Epithelial cell of proximal tubule (primary cell): ENCODE results near the gene MAML3. TPM values are rescaled to one million over a fixed set of nuclear protein-coding genes. Genes with fewer than 3 reads are reported as not detected.
A peak's percentile ranks its signal among the peaks of the same experiment; 100 is the strongest.

ENCODE experiments used
- DNase-seq: peaks from one replicate; pipeline ENCODE4 v3.0.0-alpha.2; 2011; ENCODE audit warnings: low read depth
- H3K4me3 ChIP-seq: 2 replicates; pipeline ENCODE4 v1.5.1; 2011; ENCODE audit warnings: low read depth, mild to moderate bottlenecking, low read length
- CTCF ChIP-seq: conservative IDR thresholded peaks from 2 replicates; pipeline ENCODE4 v1.5.1; 2012; ENCODE audit warnings: low read depth, mild to moderate bottlenecking, low read length
- total RNA-seq: library from RNA; depleted of rRNA; stranded (reverse); fragments of >200 nt; gene quantifications from 2 replicates; pipeline ENCODE4 v1.2.3, GENCODE V29; 2015

Gene MAML3
- total RNA-seq, 1 donor from 2014 or later = 1.2 TPM

DNA sequence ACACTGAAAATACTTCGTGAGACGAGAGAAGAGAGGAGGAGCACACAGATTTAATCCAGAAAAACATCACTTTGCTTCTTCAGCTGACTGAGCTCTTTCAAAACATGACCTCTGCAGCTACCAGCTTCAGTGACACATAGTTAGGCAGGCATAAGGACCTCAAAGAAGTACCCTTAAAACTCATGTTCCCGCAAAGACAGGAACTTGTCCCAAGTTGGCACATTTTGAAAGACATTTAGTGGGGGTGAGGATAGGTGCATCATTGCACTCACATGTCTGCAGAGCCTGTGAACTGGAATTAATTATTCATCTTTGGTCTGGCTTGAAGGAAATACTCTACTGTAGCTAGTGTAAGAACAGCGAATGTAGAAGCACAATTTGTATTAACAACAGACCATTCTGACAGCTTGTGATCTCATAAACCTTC, 266.6 kb downstream of the MAML3 start:
- no peak for TF ChIP-seq CTCF
- peak; percentile 68 for DNase-seq
- H3K4me3 ChIP-seq = no peak overlapping the region

GRCh38 chr4:139886798-139887197, 267.2 kb downstream of the MAML3 start:
- H3K4me3 ChIP-seq = no peak overlapping the region
- TF ChIP-seq CTCF = no peak
- no peak for DNase-seq

GRCh38 chr4:139884438-139884837, 269.5 kb downstream of the MAML3 start:
- DNase-seq = no peak
- no peak for TF ChIP-seq CTCF
- H3K4me3 ChIP-seq = no peak overlapping the region

DNA sequence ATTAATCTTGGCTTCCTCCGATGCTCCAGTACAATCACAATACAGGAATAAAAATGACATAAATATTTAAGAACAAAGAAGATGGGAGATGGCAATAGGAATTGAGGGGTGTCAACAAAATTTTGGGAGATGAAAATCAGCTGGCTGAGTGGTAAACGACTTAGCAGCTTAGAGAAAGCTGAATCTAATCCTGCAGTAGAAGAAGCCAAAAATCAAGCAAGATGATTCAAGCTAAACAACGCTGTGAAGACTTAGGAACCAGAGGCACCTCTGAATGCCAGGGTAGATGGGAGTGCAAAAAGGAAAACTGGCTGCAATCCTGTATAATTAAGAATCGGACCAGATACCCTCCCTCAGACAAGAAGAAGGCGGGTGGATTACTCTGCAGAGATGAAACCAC, 273.1 kb downstream of the MAML3 start:
- DNase-seq = no peak
- H3K4me3 ChIP-seq = no peak overlapping the region
- no peak for TF ChIP-seq CTCF

DNA sequence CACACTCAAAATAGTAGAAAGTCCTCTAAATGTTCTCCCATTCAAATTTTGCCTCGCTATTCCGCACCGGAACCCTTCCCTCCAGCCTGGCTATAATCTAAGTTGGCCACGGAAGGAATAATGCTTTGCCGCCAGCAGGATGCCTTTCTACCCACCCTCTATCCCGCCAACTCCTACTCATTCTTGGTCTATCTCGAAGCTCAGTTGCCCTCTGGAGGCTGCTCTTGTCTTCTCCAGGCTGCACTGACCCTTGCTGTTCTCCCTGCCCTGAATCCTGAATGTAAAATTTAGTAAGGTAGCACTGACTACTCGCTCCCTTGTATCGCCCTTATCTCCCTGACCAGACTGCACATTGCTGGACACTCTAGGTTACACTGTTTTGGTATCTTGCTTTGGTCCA, 275.9 kb downstream of the MAML3 start:
- no peak for TF ChIP-seq CTCF
- DNase-seq = no peak
- H3K4me3 ChIP-seq = no peak overlapping the region

DNA sequence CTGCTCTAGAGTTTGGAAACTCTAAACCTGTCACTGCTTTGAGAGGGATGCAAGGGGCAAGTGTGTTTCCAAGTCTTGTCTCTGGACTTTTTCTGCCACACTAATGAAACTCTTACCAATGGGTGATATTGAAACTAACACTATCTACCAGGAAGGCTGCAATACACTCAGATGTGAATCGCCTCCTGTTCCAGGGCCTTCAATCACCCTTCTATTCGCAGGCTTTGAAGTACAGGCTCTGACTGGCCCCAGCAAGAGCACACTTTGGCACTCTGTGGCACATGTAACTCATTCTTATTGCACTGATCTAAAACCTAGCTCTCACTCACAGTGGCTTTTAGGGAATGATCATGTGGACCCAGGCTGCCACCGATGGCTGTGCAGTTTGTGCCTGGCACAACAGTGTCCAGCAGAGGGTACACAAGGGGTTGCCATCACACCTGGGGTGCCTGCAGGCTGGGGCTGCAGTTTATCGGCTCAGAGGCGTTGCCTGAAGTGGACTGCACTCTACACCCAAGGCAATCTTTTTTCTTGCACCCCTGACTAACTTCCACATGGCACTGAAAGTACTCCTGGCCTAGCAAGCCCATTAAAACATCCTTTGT, 277.5 kb downstream of the MAML3 start:
- TF ChIP-seq CTCF = peak; percentile 19
- H3K4me3 ChIP-seq = no peak overlapping the region
- no peak for DNase-seq

DNA sequence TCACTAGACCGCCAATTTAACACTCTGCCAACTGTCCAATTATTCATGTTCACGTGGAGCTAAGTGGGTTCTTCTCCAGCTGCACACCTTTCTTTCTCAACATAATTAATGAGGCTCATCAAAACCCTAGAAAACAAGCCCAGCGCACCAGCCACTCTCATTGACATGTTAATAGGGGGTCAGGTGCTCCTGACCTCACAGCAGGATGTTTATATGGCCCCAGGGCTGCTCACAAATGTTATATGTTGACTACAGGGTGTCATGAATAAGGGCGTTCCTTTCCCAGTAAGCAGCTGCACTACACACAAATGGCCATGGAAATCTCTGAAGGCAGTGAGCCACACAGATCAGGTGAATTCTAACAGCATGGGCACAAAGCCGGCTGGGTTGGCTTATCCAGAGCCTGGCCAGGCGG, 278.6 kb downstream of the MAML3 start:
- no peak for DNase-seq
- no peak overlapping the region for H3K4me3 ChIP-seq
- no peak for TF ChIP-seq CTCF
